Tibial nerve (tissue), 4 donors: ENCODE results near the gene FOXL1. TPM values are rescaled to one million over a fixed set of nuclear protein-coding genes. Genes with fewer than 3 reads are reported as not detected.

ENCODE experiments used
- DNase-seq, 2 donors: peaks; one replicate each; pipeline ENCODE4 v3.0.0-alpha.2; 2019; ENCODE audit warnings: low spot score in 2 of 2
- H3K27ac ChIP-seq, 4 donors: fragments of 200-600 bp; sonication (generic) in 3 of 4; one replicate each; pipeline ENCODE4 v1.5.1; 2017 to 2019; ENCODE audit warnings: mild to moderate bottlenecking in 1 of 4
- H3K27me3 ChIP-seq, 2 donors: fragments of 200-600 bp; sonication (generic) in 1 of 2; one replicate each; pipeline versions ENCODE4 v1.5.1 to v1.6.0; 2017 to 2019
- H3K36me3 ChIP-seq, 3 donors: fragments of 200-600 bp; sonication (generic); one replicate each; pipeline ENCODE4 v1.5.1; 2018 to 2019
- H3K4me1 ChIP-seq, 4 donors: fragments of 200-600 bp; sonication (generic) in 3 of 4; one replicate each; pipeline ENCODE4 v1.5.1; 2017 to 2019
- H3K4me3 ChIP-seq, 4 donors: fragments of 200-600 bp; sonication (generic) in 3 of 4; one replicate each; pipeline ENCODE4 v1.5.1; 2017 to 2019; ENCODE audit warnings: mild to moderate bottlenecking in 1 of 4, moderate library complexity in 1 of 4
- H3K9me3 ChIP-seq, 4 donors: fragments of 200-600 bp; sonication (generic) in 3 of 4; one replicate each; pipeline ENCODE4 v1.5.1; 2017 to 2019
- CTCF ChIP-seq, 5 experiments: fragments of 200-600 bp in 3 of 5; fragments of 450-650 bp in 2 of 5; sonication (generic) in 3 of 5; IDR thresholded peaks; one replicate each; pipeline ENCODE4 v1.5.1; 2016 to 2019; ENCODE audit warnings: antibody characterized with exemption in 5 of 5, mild to moderate bottlenecking in 3 of 5, moderate library complexity in 2 of 5
- EP300 ChIP-seq, 2 donors: sonication (generic); formaldehyde crosslinking; IDR thresholded peaks; one replicate each; pipeline ENCODE4 v1.6.1; 2017; ENCODE audit warnings: antibody characterized with exemption in 2 of 2, mild to moderate bottlenecking in 1 of 2
- POLR2A ChIP-seq, 2 donors: fragments of 450-650 bp; IDR thresholded peaks; one replicate each; pipeline ENCODE4 v1.6.1; 2017; ENCODE audit warnings: antibody characterized with exemption in 2 of 2, mild to moderate bottlenecking in 2 of 2, moderate library complexity in 2 of 2
- WGBS, 2 donors: methylation state at CpG; one replicate each; pipeline ENCODE4 v1.1.5; 2018; 5-methylcytosine and 5-hydroxymethylcytosine counted together
- total RNA-seq, 4 donors: library from RNA; depleted of rRNA; stranded (reverse); fragments of >200 nt; gene quantifications; one replicate each; pipeline ENCODE4 v1.1.0, GENCODE V29; 2016

Gene FOXL1
- total RNA-seq, 4 donors from 2014 or later: 6.9 to 10.5 (median 8.1) TPM

- DNase-seq: peak; percentile 94 to 99
- peak overlapping the region in 2 of 4 donors; percentile 67 to 79 for H3K27ac ChIP-seq
- H3K4me3 ChIP-seq: peak overlapping the region in 3 of 4 donors; percentile 3 to 34 (median 11)
- TF ChIP-seq CTCF (IDR thresholded peaks at IDR 0.05): peak; percentile 99 to 100 (median 100)
- TF ChIP-seq POLR2A (IDR thresholded peaks at IDR 0.05): no peak
- TF ChIP-seq EP300 (IDR thresholded peaks at IDR 0.05): peak; percentile 24 to 54
- WGBS, 2 donors: 1% methylated on average over 34 to 41 of the region's 41 CpGs
- peaks cover 0 to 44% of the 10 kb centered on the region in 2 donors for H3K27me3 ChIP-seq
- no peaks in the 10 kb centered on the region for H3K36me3 ChIP-seq
- peaks cover 0 to 35% (median 2%) of the 10 kb centered on the region in 4 donors for H3K4me1 ChIP-seq
- H3K9me3 ChIP-seq: no peaks in the 10 kb centered on the region
Measured at GRCh38 chr16:86563469-86564345, 14.6 kb upstream of the FOXL1 start.

- Histone ChIP-seq H3K36me3 (no peaks in the 10 kb centered on the region), H3K4me1 (peaks cover 0 to 35% (median 2%) of the 10 kb centered on the region in 4 donors), H3K4me3 (peak overlapping the region in 2 of 4 donors; percentile 26 to 60), H3K27ac (peak overlapping the region; percentile 21 to 79 (median 47)), H3K9me3 (no peaks in the 10 kb centered on the region), H3K27me3 (peaks cover 0 to 55% of the 10 kb centered on the region in 2 donors)
- 30 to 49% methylated on average over 16 of the region's 16 CpGs for WGBS, 2 donors
- no peak for DNase-seq
- TF ChIP-seq EP300 (IDR thresholded peaks at IDR 0.05): no peak
- TF ChIP-seq CTCF (IDR thresholded peaks at IDR 0.05): no peak
- TF ChIP-seq POLR2A (IDR thresholded peaks at IDR 0.05): no peak
Measured at GRCh38 chr16:86565181-86565631, 13.1 kb upstream of the FOXL1 start.

- Histone ChIP-seq H3K36me3 (no peaks in the 10 kb centered on the region), H3K27ac (peak overlapping the region; percentile 21 to 79 (median 47)), H3K9me3 (no peaks in the 10 kb centered on the region), H3K4me1 (peaks cover 0 to 35% (median 2%) of the 10 kb centered on the region in 4 donors), H3K4me3 (peak overlapping the region; percentile 26 to 60 (median 42)), H3K27me3 (peaks cover 0 to 62% of the 10 kb centered on the region in 2 donors)
- WGBS, 2 donors: 13 to 16% methylated on average over 53 of the region's 53 CpGs
- DNase-seq: no peak
- no peak for TF ChIP-seq EP300 (IDR thresholded peaks at IDR 0.05)
- no peak for TF ChIP-seq POLR2A (IDR thresholded peaks at IDR 0.05)
- TF ChIP-seq CTCF (IDR thresholded peaks at IDR 0.05): no peak
Measured at GRCh38 chr16:86565644-86566511, 12.5 kb upstream of the FOXL1 start.

GRCh38 chr16:86566601-86566965, 11.8 kb upstream of the FOXL1 start, which contains the start of gene FOXC2:
FOXC2 (plus strand) TSS chr16:86566829; CDS start chr16:86567336, 507 bp downstream.
- TF ChIP-seq POLR2A (IDR thresholded peaks at IDR 0.05) (peak; percentile 68 to 71), EP300 (IDR thresholded peaks at IDR 0.05) (peak in 1 of 2 donors; percentile 45), CTCF (IDR thresholded peaks at IDR 0.05) (no peak)
- H3K4me3 ChIP-seq: peak within 1 kb of the TSS; percentile 42 to 60 (median 46)
- no peaks in the 10 kb centered on the region for H3K36me3 ChIP-seq
- no peaks in the 10 kb centered on the region for H3K9me3 ChIP-seq
- H3K27me3 ChIP-seq: peaks cover 0 to 69% of the 10 kb centered on the region in 2 donors
- 1 to 4% methylated on average over 27 to 28 of the region's 30 CpGs for WGBS, 2 donors
- H3K4me1 ChIP-seq: peaks cover 0 to 35% (median 2%) of the 10 kb centered on the region in 4 donors
- peak; percentile 87 to 89 for DNase-seq
- H3K27ac ChIP-seq: peak within 1 kb of the TSS; percentile 53 to 79 (median 74)
